WTC11 (cell line): ENCODE measurements around the gene CCNL1. TPM values are rescaled to one million over a fixed set of nuclear protein-coding genes. Genes with fewer than 3 reads are reported as not detected.

Experiments
- ATAC-seq: fragments of 200-7000 bp; cut with Tn5 transposase; 2 replicates; pipeline ENCODE4 v1.10.0; 2021; ENCODE audit warnings: mild to moderate bottlenecking, moderate library complexity
- CTCF ChIA-PET: fragments of 300-600 bp; sonication (Branson Sonifier 250); formaldehyde crosslinking; loops from one replicate; lab custom pipeline; 2021; ENCODE audit warnings: antibody characterized with exemption; lab: Charles Lee
- POLR2A ChIA-PET: fragments of 350-600 bp; sonication (Branson Sonifier 250); formaldehyde crosslinking; loops from one replicate; lab custom pipeline; 2021; ENCODE audit warnings: antibody characterized with exemption; lab: Charles Lee
- DNase-seq: peaks from one replicate; pipeline ENCODE4 v3.0.0; 2021; ENCODE audit warnings: low spot score
- H3K27ac Mint-ChIP-seq: 2 replicates; pipeline ENCODE4 v1.8.0; 2021; ENCODE audit warnings: mixed read lengths
- H3K27me3 Mint-ChIP-seq: 2 replicates; pipeline ENCODE4 v1.8.0; 2021; ENCODE audit warnings: low read depth, mild to moderate bottlenecking, moderate library complexity, mixed read lengths
- H3K36me3 Mint-ChIP-seq: 2 replicates; pipeline ENCODE4 v1.8.0; 2021; ENCODE audit warnings: mixed read lengths
- H3K4me1 Mint-ChIP-seq: 2 replicates; pipeline ENCODE4 v1.8.0; 2022; ENCODE audit warnings: mixed read lengths
- H3K4me3 Mint-ChIP-seq: 2 replicates; pipeline ENCODE4 v1.8.0; 2021; ENCODE audit warnings: mild to moderate bottlenecking, moderate library complexity, mixed read lengths
- H3K9me3 Mint-ChIP-seq: 2 replicates; pipeline ENCODE4 v1.8.0; 2021; ENCODE audit warnings: mixed read lengths
- CREB1 ChIP-seq: sonication (generic); formaldehyde crosslinking; IDR thresholded peaks from 2 replicates; pipeline ENCODE4 v1.8.0; 2023; ENCODE audit warnings: mild to moderate bottlenecking, missing genetic modification reagents
- CREM ChIP-seq: sonication (generic); formaldehyde crosslinking; IDR thresholded peaks from 2 replicates; pipeline ENCODE4 v1.8.1; 2022; ENCODE audit warnings: mild to moderate bottlenecking, missing genetic modification reagents, moderate library complexity
- GABPB1 ChIP-seq: sonication (generic); formaldehyde crosslinking; IDR thresholded peaks from 2 replicates; pipeline ENCODE4 v1.8.1; 2023; ENCODE audit warnings: mild to moderate bottlenecking, missing genetic modification reagents
- JUN ChIP-seq: sonication (generic); formaldehyde crosslinking; IDR thresholded peaks from 2 replicates; pipeline ENCODE4 v1.8.0; 2023; ENCODE audit warnings: mild to moderate bottlenecking, missing genetic modification reagents
- KAT7 ChIP-seq: sonication (generic); formaldehyde crosslinking; IDR thresholded peaks from 2 replicates; pipeline ENCODE4 v1.8.1; 2023; ENCODE audit warnings: missing genetic modification reagents, mild to moderate bottlenecking, borderline replicate concordance
- MXD4 ChIP-seq: fragments of 250-450 bp; sonication (Bioruptor Pico); IDR thresholded peaks from 2 replicates; pipeline ENCODE4 v1.8.0; 2021; ENCODE audit warnings: mild to moderate bottlenecking, moderate library complexity, borderline replicate concordance
- NFYB ChIP-seq: sonication (generic); formaldehyde crosslinking; conservative IDR thresholded peaks from 2 replicates; pipeline ENCODE4 v1.8.0; 2022; ENCODE audit warnings: low read depth, missing genetic modification reagents
- NR3C1 ChIP-seq: sonication (generic); formaldehyde crosslinking; conservative IDR thresholded peaks from 2 replicates; pipeline ENCODE4 v1.8.1; 2023; ENCODE audit warnings: low read depth, mild to moderate bottlenecking, missing genetic modification reagents
- RELA ChIP-seq: sonication (generic); formaldehyde crosslinking; IDR thresholded peaks from 2 replicates; pipeline ENCODE4 v1.8.1; 2022; ENCODE audit warnings: missing genetic modification reagents, mild to moderate bottlenecking, borderline replicate concordance
- SOX15 ChIP-seq: fragments of 250-450 bp; sonication (Bioruptor Pico); IDR thresholded peaks from 2 replicates; pipeline ENCODE4 v1.9.0; 2021; ENCODE audit warnings: mild to moderate bottlenecking
- TCF7 ChIP-seq: sonication (generic); formaldehyde crosslinking; IDR thresholded peaks from 2 replicates; pipeline ENCODE4 v1.8.0; 2022; ENCODE audit warnings: mild to moderate bottlenecking, low read depth, missing genetic modification reagents, moderate library complexity
- TEAD4 ChIP-seq: sonication (generic); formaldehyde crosslinking; IDR thresholded peaks from 2 replicates; pipeline ENCODE4 v1.8.0; 2022; ENCODE audit warnings: mild to moderate bottlenecking, missing genetic modification reagents
- ZBTB43 ChIP-seq: sonication (generic); formaldehyde crosslinking; IDR thresholded peaks from 2 replicates; pipeline ENCODE4 v1.8.1; 2023; ENCODE audit warnings: mild to moderate bottlenecking, missing genetic modification reagents
- ZNF423 ChIP-seq: fragments of 250-450 bp; sonication (Bioruptor Pico); IDR thresholded peaks from 2 replicates; pipeline ENCODE4 v2.1.2; 2022; ENCODE audit warnings: mild to moderate bottlenecking, moderate library complexity
- ZNF425 ChIP-seq: fragments of 250-450 bp; sonication (Bioruptor Pico); conservative IDR thresholded peaks from 2 replicates; pipeline ENCODE4 v1.9.0; 2021; ENCODE audit warnings: mild to moderate bottlenecking
- total RNA-seq: library from RNA; stranded (reverse); gene quantifications from 3 replicates; pipeline ENCODE4 v1.2.3, GENCODE V29; 2021
- TF ChIP-seq, protein P1 (sequence below): sonication (generic); formaldehyde crosslinking; conservative IDR thresholded peaks from 2 replicates; pipeline ENCODE4 v1.8.1; 2022; ENCODE audit warnings: mild to moderate bottlenecking, missing genetic modification reagents
- TF ChIP-seq, protein P2 (sequence below): sonication (generic); formaldehyde crosslinking; IDR thresholded peaks from 2 replicates; pipeline ENCODE4 v1.8.1; 2022; ENCODE audit warnings: low read depth, mild to moderate bottlenecking, moderate library complexity, missing genetic modification reagents, borderline replicate concordance
- TF ChIP-seq, protein P3 (sequence below): fragments of 250-450 bp; sonication (Bioruptor Pico); IDR thresholded peaks from 2 replicates; pipeline ENCODE4 v1.9.0; 2021; ENCODE audit warnings: mild to moderate bottlenecking, borderline replicate concordance
- TF ChIP-seq, protein P4 (sequence below): sonication (generic); formaldehyde crosslinking; IDR thresholded peaks from 2 replicates; pipeline ENCODE4 v1.8.0; 2023; ENCODE audit warnings: missing genetic modification reagents, mild to moderate bottlenecking, borderline replicate concordance
- TF ChIP-seq, protein P5 (sequence below): fragments of 250-450 bp; sonication (Bioruptor Pico); IDR thresholded peaks from 2 replicates; pipeline ENCODE4 v1.9.0; 2021; ENCODE audit warnings: moderate library complexity, mild to moderate bottlenecking, inconsistent platforms, borderline replicate concordance

The CCNL1 gene
- total RNA-seq, 1 experiment from 2014 or later = 79.6 TPM

DNA sequence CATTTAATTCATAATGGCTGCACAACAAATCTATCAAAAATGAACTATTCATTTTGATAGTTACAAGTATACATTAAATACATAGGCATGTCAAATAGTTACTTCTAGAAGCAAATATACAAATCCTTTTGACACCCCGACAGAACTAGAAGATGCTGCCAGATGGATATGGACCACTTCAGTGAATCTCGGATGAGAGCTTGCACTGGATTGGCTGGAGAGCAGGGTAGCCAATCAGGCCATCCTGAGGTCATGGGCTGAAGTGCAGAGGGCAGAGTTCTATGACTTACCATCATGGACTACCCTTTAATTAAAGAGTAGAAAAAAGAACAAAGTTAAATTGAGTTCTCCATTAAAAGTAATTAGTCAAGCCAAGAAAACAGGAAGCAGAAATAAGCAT lies 8.3 kb downstream of the CCNL1 start (continued):
- no peak for TF ChIP-seq ZBTB43 (CRISPR knock-in tag)
- no peak for TF ChIP-seq GABPB1 (CRISPR knock-in tag)
- TF ChIP-seq NFYB (CRISPR knock-in tag) = no peak
- TF ChIP-seq SOX15 (CRISPR knock-in tag) = no peak
- TF ChIP-seq, protein P1, sequence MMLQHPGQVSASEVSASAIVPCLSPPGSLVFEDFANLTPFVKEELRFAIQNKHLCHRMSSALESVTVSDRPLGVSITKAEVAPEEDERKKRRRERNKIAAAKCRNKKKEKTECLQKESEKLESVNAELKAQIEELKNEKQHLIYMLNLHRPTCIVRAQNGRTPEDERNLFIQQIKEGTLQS (CRISPR knock-in tag) = no peak

DNA sequence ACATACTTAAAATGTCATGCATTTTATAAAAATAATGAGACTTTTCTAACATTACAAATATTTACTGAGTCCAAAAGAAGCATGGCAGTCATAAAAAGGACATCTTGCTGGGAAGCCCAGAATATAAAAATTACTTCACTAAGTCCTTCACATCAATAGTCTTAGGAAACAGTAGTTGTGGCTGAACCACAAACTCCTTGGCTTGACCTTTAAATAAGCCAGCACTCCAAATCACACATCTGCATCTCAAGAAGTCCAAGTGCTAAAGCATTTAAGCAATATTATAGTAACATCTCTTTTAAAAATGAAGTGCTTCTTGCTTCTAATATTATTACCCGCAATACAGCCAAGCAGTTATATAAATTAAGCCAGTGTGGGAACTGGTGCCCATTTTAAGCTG lies 8.8 kb downstream of the CCNL1 start:
- Mint-ChIP-seq H3K36me3 (peaks cover 91% of the 10 kb centered on the region), H3K4me1 (peaks cover 5% of the 10 kb centered on the region), H3K4me3 (no peak overlapping the region), H3K9me3 (no peaks in the 10 kb centered on the region), H3K27ac (no peak overlapping the region), H3K27me3 (no peaks in the 10 kb centered on the region)
- POLR2A ChIA-PET = no interaction called here
- DNase-seq (no peak), ATAC-seq (no peak)
- TF ChIP-seq, protein P1 (CRISPR knock-in tag) = no peak
- no peak for TF ChIP-seq ZNF423 (CRISPR knock-in tag)
- TF ChIP-seq TCF7 = no peak
- TF ChIP-seq CREB1 = no peak
- no peak for TF ChIP-seq RELA (CRISPR knock-in tag)
- TF ChIP-seq, protein P2, sequence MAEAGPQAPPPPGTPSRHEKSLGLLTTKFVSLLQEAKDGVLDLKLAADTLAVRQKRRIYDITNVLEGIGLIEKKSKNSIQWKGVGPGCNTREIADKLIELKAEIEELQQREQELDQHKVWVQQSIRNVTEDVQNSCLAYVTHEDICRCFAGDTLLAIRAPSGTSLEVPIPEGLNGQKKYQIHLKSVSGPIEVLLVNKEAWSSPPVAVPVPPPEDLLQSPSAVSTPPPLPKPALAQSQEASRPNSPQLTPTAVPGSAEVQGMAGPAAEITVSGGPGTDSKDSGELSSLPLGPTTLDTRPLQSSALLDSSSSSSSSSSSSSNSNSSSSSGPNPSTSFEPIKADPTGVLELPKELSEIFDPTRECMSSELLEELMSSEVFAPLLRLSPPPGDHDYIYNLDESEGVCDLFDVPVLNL = no peak
- TF ChIP-seq CREM (CRISPR knock-in tag) = no peak
- no peak for TF ChIP-seq JUN (CRISPR knock-in tag)
- no peak for TF ChIP-seq NR3C1
- no peak for TF ChIP-seq MXD4 (CRISPR knock-in tag)
- TF ChIP-seq, protein P3, sequence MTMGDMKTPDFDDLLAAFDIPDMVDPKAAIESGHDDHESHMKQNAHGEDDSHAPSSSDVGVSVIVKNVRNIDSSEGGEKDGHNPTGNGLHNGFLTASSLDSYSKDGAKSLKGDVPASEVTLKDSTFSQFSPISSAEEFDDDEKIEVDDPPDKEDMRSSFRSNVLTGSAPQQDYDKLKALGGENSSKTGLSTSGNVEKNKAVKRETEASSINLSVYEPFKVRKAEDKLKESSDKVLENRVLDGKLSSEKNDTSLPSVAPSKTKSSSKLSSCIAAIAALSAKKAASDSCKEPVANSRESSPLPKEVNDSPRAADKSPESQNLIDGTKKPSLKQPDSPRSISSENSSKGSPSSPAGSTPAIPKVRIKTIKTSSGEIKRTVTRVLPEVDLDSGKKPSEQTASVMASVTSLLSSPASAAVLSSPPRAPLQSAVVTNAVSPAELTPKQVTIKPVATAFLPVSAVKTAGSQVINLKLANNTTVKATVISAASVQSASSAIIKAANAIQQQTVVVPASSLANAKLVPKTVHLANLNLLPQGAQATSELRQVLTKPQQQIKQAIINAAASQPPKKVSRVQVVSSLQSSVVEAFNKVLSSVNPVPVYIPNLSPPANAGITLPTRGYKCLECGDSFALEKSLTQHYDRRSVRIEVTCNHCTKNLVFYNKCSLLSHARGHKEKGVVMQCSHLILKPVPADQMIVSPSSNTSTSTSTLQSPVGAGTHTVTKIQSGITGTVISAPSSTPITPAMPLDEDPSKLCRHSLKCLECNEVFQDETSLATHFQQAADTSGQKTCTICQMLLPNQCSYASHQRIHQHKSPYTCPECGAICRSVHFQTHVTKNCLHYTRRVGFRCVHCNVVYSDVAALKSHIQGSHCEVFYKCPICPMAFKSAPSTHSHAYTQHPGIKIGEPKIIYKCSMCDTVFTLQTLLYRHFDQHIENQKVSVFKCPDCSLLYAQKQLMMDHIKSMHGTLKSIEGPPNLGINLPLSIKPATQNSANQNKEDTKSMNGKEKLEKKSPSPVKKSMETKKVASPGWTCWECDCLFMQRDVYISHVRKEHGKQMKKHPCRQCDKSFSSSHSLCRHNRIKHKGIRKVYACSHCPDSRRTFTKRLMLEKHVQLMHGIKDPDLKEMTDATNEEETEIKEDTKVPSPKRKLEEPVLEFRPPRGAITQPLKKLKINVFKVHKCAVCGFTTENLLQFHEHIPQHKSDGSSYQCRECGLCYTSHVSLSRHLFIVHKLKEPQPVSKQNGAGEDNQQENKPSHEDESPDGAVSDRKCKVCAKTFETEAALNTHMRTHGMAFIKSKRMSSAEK (CRISPR knock-in tag) = no peak
- no peak for TF ChIP-seq ZNF425 (CRISPR knock-in tag)
- TF ChIP-seq, protein P4, sequence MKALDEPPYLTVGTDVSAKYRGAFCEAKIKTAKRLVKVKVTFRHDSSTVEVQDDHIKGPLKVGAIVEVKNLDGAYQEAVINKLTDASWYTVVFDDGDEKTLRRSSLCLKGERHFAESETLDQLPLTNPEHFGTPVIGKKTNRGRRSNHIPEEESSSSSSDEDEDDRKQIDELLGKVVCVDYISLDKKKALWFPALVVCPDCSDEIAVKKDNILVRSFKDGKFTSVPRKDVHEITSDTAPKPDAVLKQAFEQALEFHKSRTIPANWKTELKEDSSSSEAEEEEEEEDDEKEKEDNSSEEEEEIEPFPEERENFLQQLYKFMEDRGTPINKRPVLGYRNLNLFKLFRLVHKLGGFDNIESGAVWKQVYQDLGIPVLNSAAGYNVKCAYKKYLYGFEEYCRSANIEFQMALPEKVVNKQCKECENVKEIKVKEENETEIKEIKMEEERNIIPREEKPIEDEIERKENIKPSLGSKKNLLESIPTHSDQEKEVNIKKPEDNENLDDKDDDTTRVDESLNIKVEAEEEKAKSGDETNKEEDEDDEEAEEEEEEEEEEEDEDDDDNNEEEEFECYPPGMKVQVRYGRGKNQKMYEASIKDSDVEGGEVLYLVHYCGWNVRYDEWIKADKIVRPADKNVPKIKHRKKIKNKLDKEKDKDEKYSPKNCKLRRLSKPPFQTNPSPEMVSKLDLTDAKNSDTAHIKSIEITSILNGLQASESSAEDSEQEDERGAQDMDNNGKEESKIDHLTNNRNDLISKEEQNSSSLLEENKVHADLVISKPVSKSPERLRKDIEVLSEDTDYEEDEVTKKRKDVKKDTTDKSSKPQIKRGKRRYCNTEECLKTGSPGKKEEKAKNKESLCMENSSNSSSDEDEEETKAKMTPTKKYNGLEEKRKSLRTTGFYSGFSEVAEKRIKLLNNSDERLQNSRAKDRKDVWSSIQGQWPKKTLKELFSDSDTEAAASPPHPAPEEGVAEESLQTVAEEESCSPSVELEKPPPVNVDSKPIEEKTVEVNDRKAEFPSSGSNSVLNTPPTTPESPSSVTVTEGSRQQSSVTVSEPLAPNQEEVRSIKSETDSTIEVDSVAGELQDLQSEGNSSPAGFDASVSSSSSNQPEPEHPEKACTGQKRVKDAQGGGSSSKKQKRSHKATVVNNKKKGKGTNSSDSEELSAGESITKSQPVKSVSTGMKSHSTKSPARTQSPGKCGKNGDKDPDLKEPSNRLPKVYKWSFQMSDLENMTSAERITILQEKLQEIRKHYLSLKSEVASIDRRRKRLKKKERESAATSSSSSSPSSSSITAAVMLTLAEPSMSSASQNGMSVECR (CRISPR knock-in tag) = no peak
- no peak for TF ChIP-seq KAT7 (CRISPR knock-in tag)
- no peak for TF ChIP-seq TEAD4 (CRISPR knock-in tag)
- no peak for TF ChIP-seq NFYB (CRISPR knock-in tag)
- TF ChIP-seq, protein P5, sequence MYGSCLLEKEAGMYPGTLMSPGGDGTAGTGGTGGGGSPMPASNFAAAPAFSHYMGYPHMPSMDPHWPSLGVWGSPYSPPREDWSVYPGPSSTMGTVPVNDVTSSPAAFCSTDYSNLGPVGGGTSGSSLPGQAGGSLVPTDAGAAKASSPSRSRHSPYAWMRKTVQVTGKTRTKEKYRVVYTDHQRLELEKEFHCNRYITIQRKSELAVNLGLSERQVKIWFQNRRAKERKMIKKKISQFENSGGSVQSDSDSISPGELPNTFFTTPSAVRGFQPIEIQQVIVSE (CRISPR knock-in tag) = no peak
- CTCF ChIA-PET = no interaction called here
